OCI-M2 (cell line): ENCODE measurements around the gene TMEM18.

Experiments
- DNase-seq: peaks from one replicate; lab custom pipeline; 2025; ENCODE audit not compliant: unreplicated experiment; lab: John Stamatoyannopoulos, UW

Gene TMEM18

GRCh38 chr2:653645-654425 lies 23.4 kb downstream of the TMEM18 start:
- no peak for DNase-seq

- no peak for DNase-seq
Observed at GRCh38 chr2:652881-653480, 24.2 kb downstream of the TMEM18 start.

GRCh38 chr2:651951-652373 lies 25.2 kb downstream of the TMEM18 start:
- no peak for DNase-seq

- no peak for DNase-seq
Observed at GRCh38 chr2:650343-651310, 26.6 kb downstream of the TMEM18 start.

GRCh38 chr2:649426-650342 lies 27.5 kb downstream of the TMEM18 start:
- no peak for DNase-seq

GRCh38 chr2:648476-649424 lies 28.5 kb downstream of the TMEM18 start:
- DNase-seq: no peak

GRCh38 chr2:647691-648231 lies 29.4 kb downstream of the TMEM18 start:
- DNase-seq: no peak

GRCh38 chr2:647003-647560 lies 30.1 kb downstream of the TMEM18 start:
- no peak for DNase-seq

- DNase-seq: no peak
Observed at GRCh38 chr2:644871-645270, 32.3 kb downstream of the TMEM18 start.

GRCh38 chr2:643761-644160 lies 33.4 kb downstream of the TMEM18 start:
- DNase-seq: no peak

GRCh38 chr2:643334-643733 lies 33.9 kb downstream of the TMEM18 start:
- no peak for DNase-seq

GRCh38 chr2:641872-642815 lies 35.1 kb downstream of the TMEM18 start:
- DNase-seq: no peak

GRCh38 chr2:641164-641871 lies 35.9 kb downstream of the TMEM18 start:
- DNase-seq: no peak

GRCh38 chr2:639703-640102 lies 37.5 kb downstream of the TMEM18 start:
- no peak for DNase-seq

GRCh38 chr2:637804-638203 lies 39.4 kb downstream of the TMEM18 start:
- DNase-seq: no peak

GRCh38 chr2:637406-637776 lies 39.8 kb downstream of the TMEM18 start:
- DNase-seq: no peak
